T-helper 2 cell treated with Interferon-gamma antibody and Interleukin-4, amounts not matched to agents 5 μg/mL and 100 μg/mL, for 36 hours (primary cell): ENCODE results near the gene SULF2.
A peak's percentile ranks its signal among the peaks of the same experiment; 100 is the strongest.
"Not testable (repeated sequence)": the region's sequence is repeated elsewhere in the genome, so short reads cannot be mapped to it uniquely, and the experiment has no call there.

Experiments
- DNase-seq: peaks from one replicate; pipeline ENCODE4 v3.0.0; 2021; ENCODE audit warnings: low spot score
- H3K27ac Mint-ChIP-seq: one replicate; pipeline ENCODE4 v1.8.0; 2021; ENCODE audit warnings: mild to moderate bottlenecking, mixed read lengths
- H3K27me3 Mint-ChIP-seq: one replicate; pipeline ENCODE4 v1.8.0; 2021; ENCODE audit warnings: low read depth, mixed read lengths
- H3K36me3 Mint-ChIP-seq: one replicate; pipeline ENCODE4 v1.8.0; 2021; ENCODE audit warnings: low read depth, mixed read lengths
- H3K4me1 Mint-ChIP-seq: one replicate; pipeline ENCODE4 v1.8.0; 2021; ENCODE audit warnings: low read depth, mixed read lengths
- H3K4me3 Mint-ChIP-seq: one replicate; pipeline ENCODE4 v1.8.0; 2022; ENCODE audit warnings: mild to moderate bottlenecking, moderate library complexity, mixed read lengths
- H3K9me3 Mint-ChIP-seq: one replicate; pipeline ENCODE4 v1.8.0; 2021; ENCODE audit warnings: mixed read lengths

The SULF2 gene

GRCh38 chr20:47799116-47799715 lies 13.9 kb upstream of the SULF2 start:
- Mint-ChIP-seq H3K4me1 (no peaks in the 10 kb centered on the region), H3K4me3 (no peak overlapping the region), H3K27me3 (peaks cover 2% of the 10 kb centered on the region), H3K9me3 (no peaks in the 10 kb centered on the region), H3K27ac (no peak overlapping the region), H3K36me3 (no peaks in the 10 kb centered on the region)
- DNase-seq = no peak

- Mint-ChIP-seq H3K27me3 (peaks cover 2% of the 10 kb centered on the region), H3K9me3 (no peaks in the 10 kb centered on the region), H3K36me3 (no peaks in the 10 kb centered on the region), H3K4me3 (no peak overlapping the region), H3K27ac (no peak overlapping the region), H3K4me1 (no peaks in the 10 kb centered on the region)
- no peak for DNase-seq
Measured at GRCh38 chr20:47796971-47797370, 11.7 kb upstream of the SULF2 start.

GRCh38 chr20:47795214-47795907 lies 10.1 kb upstream of the SULF2 start:
- Mint-ChIP-seq H3K27ac (no peak overlapping the region), H3K4me1 (no peaks in the 10 kb centered on the region), H3K9me3 (no peaks in the 10 kb centered on the region), H3K4me3 (no peak overlapping the region), H3K36me3 (no peaks in the 10 kb centered on the region), H3K27me3 (peaks cover 5% of the 10 kb centered on the region)
- DNase-seq = no peak

- H3K36me3 Mint-ChIP-seq, H3K27ac Mint-ChIP-seq, H3K4me3 Mint-ChIP-seq, DNase-seq, H3K9me3 Mint-ChIP-seq, H3K27me3 Mint-ChIP-seq, H3K4me1 Mint-ChIP-seq: not testable (repeated sequence)
Measured at GRCh38 chr20:47794264-47794663, 9.0 kb upstream of the SULF2 start.

- Mint-ChIP-seq H3K4me3 (no peak overlapping the region), H3K4me1 (no peaks in the 10 kb centered on the region), H3K27me3 (peaks cover 24% of the 10 kb centered on the region), H3K27ac (no peak overlapping the region), H3K36me3 (no peaks in the 10 kb centered on the region), H3K9me3 (no peaks in the 10 kb centered on the region)
- DNase-seq = no peak
Measured at GRCh38 chr20:47792021-47792618, 6.8 kb upstream of the SULF2 start.

GRCh38 chr20:47791084-47791599 lies 5.9 kb upstream of the SULF2 start:
- no peaks in the 10 kb centered on the region for H3K36me3 Mint-ChIP-seq
- no peaks in the 10 kb centered on the region for H3K9me3 Mint-ChIP-seq
- H3K4me3 Mint-ChIP-seq = no peak overlapping the region
- no peak overlapping the region for H3K27ac Mint-ChIP-seq
- H3K27me3 Mint-ChIP-seq = peaks cover 34% of the 10 kb centered on the region
- DNase-seq = no peak
- H3K4me1 Mint-ChIP-seq = peaks cover 2% of the 10 kb centered on the region

GRCh38 chr20:47790580-47790965 lies 5.3 kb upstream of the SULF2 start:
- Mint-ChIP-seq H3K27ac (no peak overlapping the region), H3K4me1 (peaks cover 5% of the 10 kb centered on the region), H3K9me3 (no peaks in the 10 kb centered on the region), H3K4me3 (no peak overlapping the region), H3K27me3 (peaks cover 38% of the 10 kb centered on the region), H3K36me3 (no peaks in the 10 kb centered on the region)
- DNase-seq = no peak

GRCh38 chr20:47789764-47790579 lies 4.7 kb upstream of the SULF2 start:
- Mint-ChIP-seq H3K4me1 (peaks cover 5% of the 10 kb centered on the region), H3K27ac (no peak overlapping the region), H3K4me3 (no peak overlapping the region), H3K9me3 (no peaks in the 10 kb centered on the region), H3K27me3 (peaks cover 38% of the 10 kb centered on the region), H3K36me3 (no peaks in the 10 kb centered on the region)
- no peak for DNase-seq

GRCh38 chr20:47789081-47789763 lies 3.9 kb upstream of the SULF2 start:
- H3K36me3 Mint-ChIP-seq = no peaks in the 10 kb centered on the region
- no peaks in the 10 kb centered on the region for H3K9me3 Mint-ChIP-seq
- no peak for DNase-seq
- peaks cover 43% of the 10 kb centered on the region for H3K27me3 Mint-ChIP-seq
- no peak overlapping the region for H3K4me3 Mint-ChIP-seq
- no peak overlapping the region for H3K27ac Mint-ChIP-seq
- H3K4me1 Mint-ChIP-seq = peaks cover 5% of the 10 kb centered on the region

- no peak for DNase-seq
- Mint-ChIP-seq H3K4me3 (no peak overlapping the region), H3K27me3 (peaks cover 48% of the 10 kb centered on the region), H3K27ac (no peak overlapping the region), H3K4me1 (peaks cover 5% of the 10 kb centered on the region), H3K36me3 (no peaks in the 10 kb centered on the region), H3K9me3 (no peaks in the 10 kb centered on the region)
Measured at GRCh38 chr20:47788741-47789080, 3.4 kb upstream of the SULF2 start.

GRCh38 chr20:47786765-47787107 lies 1.5 kb upstream of the SULF2 start:
- H3K27ac Mint-ChIP-seq = no peak overlapping the region
- H3K4me1 Mint-ChIP-seq = peaks cover 5% of the 10 kb centered on the region
- H3K36me3 Mint-ChIP-seq = no peaks in the 10 kb centered on the region
- no peak for DNase-seq
- H3K27me3 Mint-ChIP-seq = peaks cover 64% of the 10 kb centered on the region
- H3K9me3 Mint-ChIP-seq = no peaks in the 10 kb centered on the region
- H3K4me3 Mint-ChIP-seq = peak overlapping the region; percentile 70

- H3K36me3 Mint-ChIP-seq = no peaks in the 10 kb centered on the region
- peak overlapping the region; percentile 70 for H3K4me3 Mint-ChIP-seq
- no peak overlapping the region for H3K27ac Mint-ChIP-seq
- no peaks in the 10 kb centered on the region for H3K9me3 Mint-ChIP-seq
- no peak for DNase-seq
- peaks cover 64% of the 10 kb centered on the region for H3K27me3 Mint-ChIP-seq
- H3K4me1 Mint-ChIP-seq = peaks cover 5% of the 10 kb centered on the region
Measured at GRCh38 chr20:47785854-47786764, 828 bp upstream of the SULF2 start.
